IPS DF 4.7 (cell line): ENCODE measurements around the gene CRLF2.
"Not testable (repeated sequence)": the region's sequence is repeated elsewhere in the genome, so short reads cannot be mapped to it uniquely, and the experiment has no call there.

ENCODE experiments used
- DNase-seq: peaks from one replicate; pipeline ENCODE4 v3.0.0-alpha.2; 2013; ENCODE audit warnings: low spot score; ENCODE audit errors: extremely low read depth

CRLF2 gene

DNA sequence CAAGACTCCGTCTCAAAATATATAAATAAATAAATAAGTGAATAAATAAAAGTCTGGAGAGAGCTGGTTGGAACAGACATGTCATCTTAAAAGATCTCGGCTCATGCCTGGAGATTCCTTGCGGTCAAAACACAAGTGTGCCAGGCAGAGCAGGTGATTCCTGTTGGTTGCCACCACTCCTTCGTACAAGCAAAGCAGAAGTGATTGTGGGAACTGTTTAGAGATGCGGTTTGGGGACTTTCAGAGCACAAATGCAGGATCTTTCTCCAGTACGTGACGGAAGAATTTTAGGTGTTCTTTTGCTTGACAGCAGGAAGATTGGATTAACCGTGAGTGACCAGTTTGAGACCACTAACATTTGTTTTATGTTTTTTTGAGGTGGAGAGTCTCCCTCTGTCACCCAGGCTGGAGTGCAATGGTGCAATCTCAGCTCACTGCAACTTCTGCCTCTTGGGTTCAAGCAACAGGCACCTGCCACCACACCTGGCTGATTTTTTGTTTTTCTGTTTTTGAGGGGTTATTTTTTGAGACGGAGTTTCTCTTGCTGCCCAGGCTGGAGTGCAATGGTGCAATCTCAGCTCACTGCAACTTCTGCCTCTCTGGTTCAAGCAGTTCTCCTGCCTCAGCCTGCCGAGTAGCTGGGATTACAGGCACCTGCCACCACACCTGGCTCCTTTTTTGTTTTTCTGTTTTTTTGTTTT is 2.8 kb upstream of the CRLF2 start:
- no peak for DNase-seq

DNA sequence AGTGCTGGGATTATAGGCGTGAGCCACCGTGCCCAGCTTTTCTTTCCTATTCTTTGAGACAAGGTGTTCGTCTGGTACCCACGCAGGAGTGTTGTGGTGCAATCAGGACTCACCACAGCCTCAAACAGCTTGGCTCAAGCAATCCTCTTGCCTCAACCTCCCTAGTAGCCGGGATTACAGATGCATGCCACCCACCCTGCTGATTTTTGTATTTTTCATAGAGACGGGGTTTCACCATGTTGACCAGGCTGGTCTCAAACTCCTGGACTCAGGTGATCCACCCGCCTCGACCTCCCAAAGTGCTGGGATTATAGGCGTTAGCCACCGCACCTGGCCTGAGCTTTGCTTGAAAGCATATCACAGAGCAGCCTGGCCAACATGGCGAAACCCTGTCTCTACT is 1.5 kb upstream of the CRLF2 start:
- no peak for DNase-seq

DNA sequence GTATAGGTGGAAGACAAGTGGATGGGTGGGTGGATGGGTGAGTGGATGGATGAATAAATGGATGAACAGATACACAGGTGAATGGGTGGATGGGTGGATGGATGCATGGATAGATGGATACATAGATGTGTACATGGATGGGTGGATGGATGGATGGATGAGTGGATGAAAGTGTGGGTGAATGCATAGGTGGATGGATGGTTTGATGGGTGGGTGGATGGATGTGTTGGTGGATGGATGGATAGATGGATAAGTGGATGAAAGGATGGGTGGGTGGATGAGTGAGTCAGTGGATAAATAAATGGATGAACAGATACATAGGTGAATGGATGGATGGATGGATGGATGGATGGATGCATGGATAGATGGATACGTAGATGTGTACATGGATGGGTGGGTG is 1.6 kb downstream of the CRLF2 start:
- DNase-seq = no peak

DNA sequence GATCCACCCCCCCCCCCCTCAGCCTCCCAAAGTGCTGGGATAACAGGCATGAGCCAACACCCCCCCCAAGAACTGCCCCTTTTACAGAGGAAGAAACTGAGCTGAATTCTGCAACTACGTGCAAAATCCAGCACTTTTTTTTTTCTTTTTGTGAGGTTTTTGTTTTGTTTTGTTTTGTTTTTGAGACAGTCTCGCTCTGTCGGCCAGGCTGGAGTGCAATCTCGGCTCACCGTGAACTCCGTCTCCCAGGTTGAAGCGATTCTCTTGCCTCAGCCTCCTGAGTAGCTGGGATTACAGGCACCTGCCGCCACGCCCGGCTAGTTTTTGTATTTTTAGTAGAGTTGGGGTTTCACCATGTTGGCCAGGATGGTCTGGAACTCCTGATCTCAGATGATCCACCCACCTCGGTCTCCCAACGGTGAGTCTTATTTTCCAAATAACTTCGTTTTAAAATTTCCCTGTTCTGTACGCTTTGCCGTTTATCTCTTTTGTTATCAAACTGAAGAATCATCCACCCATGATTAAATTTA is 4.9 kb downstream of the CRLF2 start:
- no peak for DNase-seq

DNA sequence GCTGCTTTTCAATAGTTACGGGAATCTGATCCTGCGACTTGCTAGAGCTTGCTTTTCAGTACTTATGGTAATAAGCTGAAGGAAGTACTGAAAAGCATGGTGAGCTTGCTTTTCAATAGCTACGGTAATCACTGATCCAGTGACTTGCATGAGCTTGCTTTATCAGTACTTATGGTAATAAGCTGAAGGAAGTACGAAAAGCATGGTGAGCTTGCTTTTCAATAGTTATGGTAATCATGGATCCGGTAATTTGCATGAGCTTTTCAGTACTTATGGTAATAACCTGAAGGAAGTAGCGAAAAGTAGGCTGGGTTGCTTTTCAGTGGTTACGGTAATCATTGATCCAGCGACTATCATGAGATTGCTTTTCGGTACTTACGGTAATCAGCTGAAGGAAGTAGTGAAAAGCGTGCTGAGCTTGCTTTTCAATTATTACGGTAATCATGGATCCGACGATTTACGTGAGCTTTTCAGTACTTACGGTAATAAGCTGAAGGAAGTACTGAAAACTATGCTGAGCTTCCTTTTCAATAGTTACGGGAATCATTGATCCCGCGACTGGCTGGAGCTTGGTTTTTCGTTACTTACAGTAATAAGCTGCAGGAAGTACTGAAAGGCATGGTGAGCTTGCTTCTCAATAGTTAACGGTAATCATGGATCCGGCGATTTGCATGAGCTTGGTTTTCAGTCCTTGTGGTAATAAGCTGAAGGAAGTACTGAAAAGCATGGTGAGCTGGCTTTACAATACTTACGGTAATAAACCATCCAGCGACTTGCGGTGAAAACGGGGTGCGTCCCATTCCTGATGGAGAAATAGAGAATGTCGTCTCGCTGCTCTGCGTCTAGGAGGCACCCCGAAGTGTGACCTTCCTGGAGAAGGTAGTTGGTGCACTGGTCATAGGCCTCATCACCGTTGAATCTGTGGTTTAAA is 6.5 kb downstream of the CRLF2 start:
- DNase-seq = peak; percentile 97

DNA sequence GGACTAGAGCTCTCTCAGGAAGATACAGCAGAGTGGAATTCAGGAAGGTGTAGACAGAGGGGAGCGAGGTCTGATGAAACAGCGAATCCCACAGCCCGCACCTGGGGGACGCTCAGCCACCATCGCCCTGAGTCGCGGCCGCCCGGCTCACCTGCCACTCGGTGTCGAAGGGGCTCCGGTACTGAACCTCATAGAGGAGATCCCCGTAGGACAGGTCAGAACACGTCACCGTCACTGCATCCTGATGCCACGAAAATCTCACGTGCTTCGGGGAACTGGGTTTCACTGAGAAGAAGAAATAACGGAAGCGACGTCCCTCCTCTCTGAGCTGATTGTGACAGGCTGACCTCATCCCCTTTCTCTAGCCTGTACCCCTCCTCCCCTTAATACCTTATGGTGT is 10.2 kb downstream of the CRLF2 start:
- DNase-seq = no peak

DNA sequence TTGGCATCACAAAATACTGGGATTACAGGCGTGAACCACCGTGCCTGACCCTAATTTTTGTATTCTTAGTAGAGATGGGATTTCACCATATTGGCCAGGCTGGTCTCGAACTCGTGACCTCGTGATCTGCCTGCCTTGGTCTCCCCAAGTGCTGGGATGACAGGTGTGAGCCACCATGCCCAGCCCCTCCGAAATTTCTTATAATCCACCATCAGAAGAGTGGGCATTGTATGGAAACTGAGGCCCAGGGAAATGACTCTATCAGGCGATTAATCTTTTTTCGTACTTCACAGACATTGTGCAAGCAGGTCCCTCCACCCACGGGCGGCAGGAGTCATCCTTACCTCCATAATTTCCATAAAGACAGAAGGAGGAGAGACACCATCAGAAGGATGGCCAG is 16.0 kb downstream of the CRLF2 start:
- DNase-seq = no peak

DNA sequence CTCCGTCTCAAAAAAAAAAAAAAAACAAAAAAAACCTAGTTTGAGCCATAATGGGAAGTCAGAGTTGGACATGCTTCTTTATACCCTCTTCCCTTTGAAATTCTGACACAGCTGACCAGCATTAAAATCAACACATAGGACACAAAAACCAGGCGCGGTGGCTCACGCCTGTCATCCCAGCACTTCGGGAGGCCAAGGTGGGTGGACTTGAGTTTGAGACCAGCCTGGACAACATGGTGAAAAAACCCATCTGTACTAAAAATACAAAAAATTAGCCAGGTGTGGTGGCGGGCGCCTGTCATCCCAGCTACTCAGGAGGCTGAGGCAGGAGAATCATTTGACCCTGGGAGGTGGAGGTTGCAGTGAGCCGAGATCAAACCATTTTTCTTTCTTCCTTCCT is 20.3 kb downstream of the CRLF2 start:
- not testable (repeated sequence) for DNase-seq

DNA sequence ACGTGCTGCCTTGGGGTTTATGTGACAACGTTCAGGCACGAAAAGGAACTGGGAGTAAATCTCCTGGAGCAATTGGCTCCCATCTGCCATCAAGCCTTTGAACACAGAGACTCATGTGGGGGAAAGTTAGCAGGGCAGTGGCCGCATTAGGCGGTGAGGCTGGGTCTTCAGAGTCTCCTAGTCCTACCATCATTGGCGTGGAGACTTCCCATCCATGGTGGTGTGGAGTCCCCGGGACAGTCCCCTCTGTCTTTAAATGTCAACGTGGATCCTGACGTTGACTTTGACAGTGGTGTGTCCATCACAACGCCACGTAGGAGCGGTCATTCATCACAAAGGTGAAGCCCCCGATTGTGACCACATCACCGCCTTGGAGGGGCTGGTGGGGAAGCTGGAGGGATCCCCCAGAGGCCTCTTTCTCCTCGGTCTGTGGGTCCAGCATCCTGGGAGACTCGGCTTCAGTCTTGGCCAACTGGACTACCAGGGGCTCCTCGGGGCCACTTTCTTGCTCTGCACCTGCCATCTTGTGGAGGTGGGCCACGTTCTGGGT is 21.8 kb downstream of the CRLF2 start:
- DNase-seq = no peak

DNA sequence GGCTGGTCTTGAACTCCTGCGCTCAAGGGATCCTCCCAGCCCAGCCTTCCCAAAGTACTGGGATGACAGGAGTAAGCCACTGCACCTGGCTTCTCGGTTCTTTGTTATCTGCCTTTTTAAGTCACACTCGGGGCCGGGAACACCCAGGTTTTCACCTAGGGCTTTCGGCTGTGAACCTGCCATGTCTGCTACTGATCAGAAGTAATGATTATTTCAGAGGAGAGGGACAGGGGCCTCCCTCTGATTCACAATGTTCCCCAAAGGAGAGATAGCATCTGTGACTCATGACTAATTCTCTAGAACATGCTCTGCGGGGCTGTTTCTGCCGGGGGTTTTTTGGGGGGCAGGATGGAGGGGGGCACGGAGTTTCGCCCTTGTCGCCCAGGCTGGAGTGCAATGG is 26.9 kb downstream of the CRLF2 start:
- no peak for DNase-seq

DNA sequence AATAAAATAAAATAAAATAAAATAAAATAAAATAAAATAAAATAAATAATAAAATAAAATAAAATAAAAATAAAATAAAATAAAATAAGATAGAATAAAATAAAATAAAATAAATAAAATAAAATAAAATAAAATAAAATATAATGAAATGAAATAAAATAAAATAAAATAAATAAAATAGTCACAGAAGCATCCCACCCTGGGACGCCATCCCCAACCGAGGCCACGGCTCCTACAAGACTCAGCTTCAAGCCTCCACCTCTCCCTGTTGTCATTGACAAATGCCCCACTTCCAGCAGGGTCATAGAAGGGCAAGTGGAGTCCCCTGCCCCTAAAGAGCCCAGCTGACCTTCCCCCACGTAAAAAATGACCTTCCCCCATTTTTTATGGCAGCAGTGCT is 30.2 kb downstream of the CRLF2 start:
- no peak for DNase-seq

DNA sequence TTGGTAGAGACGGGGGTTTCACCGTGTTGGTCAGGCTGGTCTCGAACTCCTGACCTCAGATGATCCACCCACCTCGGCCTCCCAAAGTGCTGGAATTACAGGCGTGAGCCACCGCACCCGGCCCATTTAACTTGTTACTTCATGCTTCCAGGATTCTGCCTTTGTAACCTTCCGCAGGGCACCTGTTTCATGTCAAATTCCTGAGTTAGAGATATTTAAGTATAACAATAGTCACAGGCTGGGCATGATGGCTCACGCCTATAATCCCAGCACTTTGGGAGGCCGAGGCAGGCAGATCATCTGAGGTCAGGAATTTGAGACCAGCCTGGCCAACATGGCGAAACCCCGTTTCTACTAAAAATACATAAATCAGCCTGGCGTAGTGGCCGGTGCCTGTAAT is 30.8 kb downstream of the CRLF2 start:
- DNase-seq = not testable (repeated sequence)

DNA sequence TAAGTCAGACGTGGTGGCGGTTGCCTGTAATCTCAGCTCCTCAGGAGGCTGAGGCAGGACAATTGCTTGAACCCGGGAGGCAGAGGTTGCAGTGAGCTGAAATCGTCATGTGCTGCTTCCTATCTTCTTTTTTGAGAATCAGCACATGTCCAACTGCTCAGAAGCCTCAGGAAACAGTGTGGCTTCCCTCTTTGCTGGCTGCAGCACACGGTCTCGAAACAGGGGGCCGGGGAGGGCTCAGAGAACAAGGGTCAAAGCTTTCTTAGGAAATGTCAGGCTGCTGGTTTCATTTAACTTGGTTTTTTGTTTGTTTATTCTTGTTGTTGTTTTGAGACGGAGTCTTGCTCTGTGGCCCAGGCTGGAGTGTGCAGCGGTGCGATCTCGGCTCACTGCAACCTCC is 31.3 kb downstream of the CRLF2 start:
- no peak for DNase-seq

DNA sequence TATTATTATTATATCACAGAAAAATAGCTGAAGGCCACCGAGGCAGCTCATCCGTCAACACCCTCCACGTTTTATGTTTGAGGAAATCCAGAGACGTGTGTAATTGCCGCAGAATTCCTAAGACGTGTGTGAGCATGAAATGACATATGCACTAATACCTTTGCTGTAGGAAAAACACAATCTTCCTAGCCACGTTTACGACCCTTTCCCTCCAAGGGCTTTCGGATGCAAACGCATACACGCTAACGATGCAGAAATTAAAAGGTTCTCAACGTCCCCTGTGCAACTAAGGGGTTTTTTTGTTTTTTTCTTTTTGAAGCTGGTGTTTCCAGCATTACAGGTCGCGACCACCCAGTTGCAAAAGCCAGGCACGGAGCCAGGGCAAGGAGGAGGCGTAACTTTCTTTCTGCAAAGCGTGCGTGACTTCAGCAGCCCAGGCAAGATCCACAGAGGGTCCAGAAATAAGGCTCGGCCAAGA is 33.8 kb downstream of the CRLF2 start:
- no peak for DNase-seq

DNA sequence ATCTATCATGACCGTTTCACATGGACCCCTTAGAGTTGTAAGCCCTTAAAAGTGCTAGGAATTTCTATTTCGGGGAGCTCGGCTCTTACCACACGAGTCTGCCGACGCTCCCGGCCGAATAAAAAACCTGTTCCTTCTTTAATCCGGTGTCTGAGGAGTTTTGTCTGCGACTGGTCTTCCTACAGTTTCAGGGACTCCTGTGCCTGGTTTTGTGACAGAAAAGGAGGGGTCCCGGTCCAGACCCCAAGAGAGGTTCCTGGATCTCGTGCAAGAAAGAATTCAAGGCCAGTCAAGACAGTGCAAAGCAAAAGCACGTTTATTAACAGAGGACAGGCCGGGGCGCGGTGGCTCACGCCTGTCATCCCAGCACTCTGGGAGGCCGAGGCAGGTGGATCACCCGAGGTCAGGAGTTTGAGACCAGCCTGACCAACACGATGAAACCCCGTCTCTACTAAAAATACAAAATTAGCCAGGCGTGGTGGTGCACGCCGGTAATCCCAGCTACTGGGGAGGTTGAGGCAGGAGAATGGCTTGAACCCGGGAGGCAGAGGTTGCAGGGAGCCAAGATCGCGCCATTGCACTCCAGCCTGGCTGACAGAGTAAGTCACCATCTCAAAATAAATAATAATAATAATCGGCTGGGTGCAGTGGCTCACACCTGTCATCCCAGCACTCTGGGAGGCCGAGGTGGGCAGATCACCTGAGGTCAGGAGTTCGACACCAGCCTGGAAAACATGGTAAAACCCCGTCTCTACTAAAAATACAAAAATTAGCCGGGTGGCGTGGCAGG is 35.7 kb downstream of the CRLF2 start:
- not testable (repeated sequence) for DNase-seq

DNA sequence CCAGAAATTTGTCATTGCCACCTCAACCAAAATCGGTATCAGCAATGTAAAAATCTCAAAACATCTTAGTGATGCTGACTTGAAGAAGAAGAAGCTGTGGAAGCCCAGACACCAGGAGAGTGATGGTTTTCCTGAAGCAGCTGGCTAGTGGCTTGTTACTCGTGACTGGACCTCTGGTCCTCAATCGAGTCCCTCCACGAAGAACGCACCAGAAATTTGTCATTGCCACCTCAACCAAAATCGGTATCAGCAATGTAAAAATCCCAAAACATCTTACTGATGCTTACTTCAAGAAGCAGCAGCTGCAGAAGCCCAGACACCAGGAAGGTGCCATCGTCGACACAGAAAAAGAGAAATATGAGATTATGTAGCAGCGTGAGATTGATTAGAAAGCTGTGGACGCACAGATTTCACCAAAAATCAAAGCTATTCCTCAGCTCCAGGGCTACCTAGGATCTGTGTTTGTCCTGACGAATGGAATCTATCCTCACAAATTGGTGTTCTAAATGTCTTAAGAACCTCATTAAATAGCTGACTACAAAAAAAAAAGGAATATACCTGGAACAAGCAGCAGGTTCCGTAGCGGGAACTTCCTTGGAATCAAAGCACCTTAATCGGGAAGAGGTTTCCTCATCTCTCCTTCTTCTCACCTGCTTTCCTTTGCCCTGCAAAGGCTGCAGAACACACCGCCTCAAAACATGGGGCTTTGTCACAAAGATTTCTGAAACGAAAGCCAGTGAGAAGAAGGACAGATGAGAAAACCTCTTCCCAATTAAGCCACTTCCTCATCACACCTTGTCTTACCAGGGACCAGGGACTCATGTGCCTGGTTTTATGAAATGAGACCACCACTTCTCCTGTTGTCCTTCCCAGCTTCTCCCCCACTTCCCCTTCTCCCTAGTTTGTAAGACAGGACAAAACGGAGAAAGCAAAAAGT is 37.6 kb downstream of the CRLF2 start:
- DNase-seq = not testable (repeated sequence)

DNA sequence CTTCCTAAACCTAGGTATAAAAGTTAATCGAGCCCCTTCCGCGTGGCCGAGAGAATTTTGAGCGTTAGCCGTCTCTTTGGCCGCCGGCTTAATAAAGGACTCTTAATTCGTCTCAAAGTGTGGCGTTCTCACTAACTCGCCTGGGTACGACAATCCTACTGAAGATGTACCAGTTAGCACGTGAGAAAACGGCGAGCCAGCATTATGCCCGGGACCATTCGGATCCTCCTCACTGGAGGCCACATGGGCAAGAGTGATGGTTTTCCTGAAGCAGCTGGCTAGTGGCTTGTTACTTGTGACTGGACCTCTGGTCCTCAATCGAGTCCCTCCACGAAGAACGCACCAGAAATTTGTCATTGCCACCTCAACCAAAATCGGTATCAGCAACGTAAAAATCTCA is 39.0 kb downstream of the CRLF2 start:
- not testable (repeated sequence) for DNase-seq

DNA sequence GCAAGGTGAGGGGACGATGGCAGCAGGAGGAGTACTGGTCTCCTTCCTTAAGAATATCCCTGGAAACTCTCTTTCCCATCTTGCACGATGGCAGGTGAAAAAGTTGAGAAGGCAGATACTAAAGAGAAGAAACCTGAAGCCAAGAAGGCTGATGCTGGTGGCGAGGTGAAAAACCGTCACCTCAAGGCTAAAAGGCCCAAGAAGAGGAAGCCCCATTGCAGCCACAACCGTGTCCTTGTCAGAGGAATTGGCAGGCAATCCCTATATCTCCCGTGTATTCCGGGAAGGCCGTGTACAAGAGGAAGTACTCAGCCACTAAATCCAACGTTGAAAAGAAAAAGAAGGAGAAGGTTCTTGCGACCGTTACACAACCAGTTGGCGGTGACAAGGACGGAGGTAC is 40.0 kb downstream of the CRLF2 start:
- no peak for DNase-seq

DNA sequence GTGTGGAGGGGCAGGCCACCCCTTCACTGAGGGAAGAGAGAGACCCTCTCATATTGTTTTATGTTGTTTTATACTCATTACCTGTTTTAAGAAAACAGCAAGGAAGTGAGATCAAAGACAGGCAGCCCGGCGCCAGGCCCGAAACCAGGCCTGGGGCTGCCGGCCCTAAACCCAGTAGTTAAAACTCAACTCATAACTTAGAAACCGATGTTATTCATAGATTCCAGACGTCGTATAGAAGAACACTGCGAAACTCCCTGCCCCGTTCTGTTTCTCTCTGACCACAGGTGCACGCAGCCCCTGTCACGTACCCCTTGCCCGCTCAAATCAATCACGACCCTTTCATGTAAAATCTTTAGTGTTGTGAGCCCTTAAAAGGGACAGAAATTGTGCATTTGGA is 40.5 kb downstream of the CRLF2 start:
- DNase-seq = not testable (repeated sequence)

DNA sequence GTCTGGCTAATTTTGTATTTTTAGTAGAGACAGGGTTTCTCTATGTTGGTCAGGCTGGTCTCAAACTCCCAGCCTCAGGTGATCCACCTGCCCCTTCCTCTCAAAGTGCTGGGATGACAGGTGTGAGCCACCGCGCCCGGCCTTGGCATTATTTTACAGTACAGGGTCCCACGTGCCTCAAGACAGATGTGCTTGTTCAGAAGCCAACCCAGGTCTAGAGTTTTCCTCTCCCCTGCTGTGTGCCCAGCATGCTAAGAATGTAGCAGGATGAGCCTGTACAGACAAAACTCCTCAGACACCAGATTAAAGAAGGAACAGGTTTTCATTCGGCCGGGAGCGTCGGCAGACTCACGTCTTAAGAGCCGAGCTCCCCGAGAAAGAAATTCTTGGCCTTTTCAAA is 42.2 kb downstream of the CRLF2 start:
- DNase-seq = no peak
